Astrocyte (in vitro differentiated cells and primary cell): ENCODE results near the gene BUD13.

Experiments
- EZH2 ChIP-seq: IDR thresholded peaks from 2 replicates; pipeline ENCODE4 v1.6.1; 2012; ENCODE audit warnings: mild to moderate bottlenecking, low read length, inconsistent platforms; ENCODE audit not compliant: insufficient read depth
- TF ChIP-seq, protein P1 (sequence below): IDR thresholded peaks from 2 replicates; pipeline ENCODE4 v1.5.1; 2011; ENCODE audit warnings: low read depth, mild to moderate bottlenecking, inconsistent platforms, low read length, moderate library complexity; ENCODE audit not compliant: insufficient read depth

DNA sequence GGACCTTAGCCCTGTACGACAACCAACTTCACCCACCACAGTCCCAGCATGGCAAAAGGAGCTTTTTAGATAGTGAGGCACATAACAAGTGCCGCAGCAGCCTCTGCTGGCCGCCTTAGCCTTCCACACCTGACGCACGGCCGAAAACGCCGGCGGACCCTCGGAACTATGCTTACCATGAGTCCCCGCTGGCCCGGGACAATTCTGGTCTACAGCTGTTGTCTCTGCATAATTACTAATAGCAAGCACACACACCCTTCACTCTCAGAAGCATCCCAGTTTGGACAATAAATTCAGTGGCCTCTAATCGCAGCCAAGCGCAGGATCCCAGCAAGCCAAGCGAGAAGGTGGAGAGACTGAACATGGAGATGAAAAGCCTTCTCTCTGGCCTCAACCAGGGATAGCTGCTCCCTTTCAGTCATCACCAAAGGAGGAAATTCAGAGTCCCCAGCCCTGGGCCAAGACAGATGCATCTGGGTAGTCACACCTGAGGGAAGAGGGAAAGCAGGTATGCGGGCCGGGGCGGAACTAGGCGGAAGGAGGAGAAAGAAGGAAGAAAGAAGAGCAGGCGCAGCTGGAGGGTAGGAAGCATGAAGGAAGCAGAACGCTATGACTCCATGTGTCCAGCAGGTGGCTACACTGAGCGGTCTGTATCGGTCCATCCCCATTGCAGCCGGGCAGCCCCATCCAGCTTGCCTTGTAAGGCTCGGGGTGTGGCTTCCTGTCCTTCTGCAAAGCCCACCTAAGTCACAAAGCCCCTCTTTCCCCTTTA is 40.3 kb downstream of the BUD13 start:
- TF ChIP-seq, protein P1, sequence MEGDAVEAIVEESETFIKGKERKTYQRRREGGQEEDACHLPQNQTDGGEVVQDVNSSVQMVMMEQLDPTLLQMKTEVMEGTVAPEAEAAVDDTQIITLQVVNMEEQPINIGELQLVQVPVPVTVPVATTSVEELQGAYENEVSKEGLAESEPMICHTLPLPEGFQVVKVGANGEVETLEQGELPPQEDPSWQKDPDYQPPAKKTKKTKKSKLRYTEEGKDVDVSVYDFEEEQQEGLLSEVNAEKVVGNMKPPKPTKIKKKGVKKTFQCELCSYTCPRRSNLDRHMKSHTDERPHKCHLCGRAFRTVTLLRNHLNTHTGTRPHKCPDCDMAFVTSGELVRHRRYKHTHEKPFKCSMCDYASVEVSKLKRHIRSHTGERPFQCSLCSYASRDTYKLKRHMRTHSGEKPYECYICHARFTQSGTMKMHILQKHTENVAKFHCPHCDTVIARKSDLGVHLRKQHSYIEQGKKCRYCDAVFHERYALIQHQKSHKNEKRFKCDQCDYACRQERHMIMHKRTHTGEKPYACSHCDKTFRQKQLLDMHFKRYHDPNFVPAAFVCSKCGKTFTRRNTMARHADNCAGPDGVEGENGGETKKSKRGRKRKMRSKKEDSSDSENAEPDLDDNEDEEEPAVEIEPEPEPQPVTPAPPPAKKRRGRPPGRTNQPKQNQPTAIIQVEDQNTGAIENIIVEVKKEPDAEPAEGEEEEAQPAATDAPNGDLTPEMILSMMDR, result peak; percentile 76
- TF ChIP-seq EZH2, result no peak
